ENCODE measurements around the gene BRCA2.

- TF ChIP-seq CTCF (conservative IDR thresholded peaks at IDR 0.05) (no peak), EZH2 (IDR thresholded peaks at IDR 0.05; ENCODE audit: low read depth) (no peak)
Observed at GRCh38 chr13:32413284-32413683, 98.0 kb downstream of the BRCA2 start.
